CD4-positive, alpha-beta T cell (primary cell): ENCODE results near the gene CRABP1. TPM values are rescaled to one million over a fixed set of nuclear protein-coding genes. Genes with fewer than 3 reads are reported as not detected.

Experiments used
- ATAC-seq: fragments of 200-7000 bp; cut with Tn5 transposase; one replicate; pipeline ENCODE4 v1.10.0; 2022; ENCODE audit warnings: mild to moderate bottlenecking; ENCODE audit not compliant: poor library complexity
- CTCF ChIA-PET: fragments of 350-600 bp; sonication (Branson Sonifier 250); formaldehyde crosslinking; loops from one replicate; lab custom pipeline; 2021; ENCODE audit warnings: antibody characterized with exemption, inconsistent platforms; lab: Charles Lee
- POLR2A ChIA-PET: fragments of 350-600 bp; sonication (Branson Sonifier 250); formaldehyde crosslinking; loops from one replicate; lab custom pipeline; 2021; ENCODE audit warnings: antibody characterized with exemption, inconsistent platforms; lab: Charles Lee
- DNase-seq, 14 experiments: peaks; one replicate each; pipeline ENCODE4 v3.0.0-alpha.2; 2013 to 2020; ENCODE audit warnings: mixed read lengths in 2 of 14
- H3K27ac ChIP-seq, 2 donors: one replicate each; pipeline versions ENCODE4 v1.5.1 to v1.7.0; 2013; ENCODE audit warnings: low read length in 2 of 2, low read depth in 1 of 2, mild to moderate bottlenecking in 1 of 2
- H3K27me3 ChIP-seq, 2 experiments: 1 replicate in 1 of 2; 2 replicates in 1 of 2; pipeline versions ENCODE4 v1.6.1 to v1.7.0; 2013; ENCODE audit warnings: low read length in 2 of 2, control low read depth in 1 of 2, mild to moderate bottlenecking in 1 of 2, moderate library complexity in 1 of 2; ENCODE audit not compliant: insufficient read depth in 2 of 2, control insufficient read depth in 1 of 2
- H3K36me3 ChIP-seq: one replicate; pipeline ENCODE4 v1.6.1; 2013; ENCODE audit warnings: low read length, control low read depth; ENCODE audit not compliant: insufficient read depth
- H3K4me1 ChIP-seq: one replicate; pipeline ENCODE4 v1.6.1; 2013; ENCODE audit warnings: low read length, control low read depth; ENCODE audit not compliant: insufficient read depth
- H3K4me3 ChIP-seq: one replicate; pipeline ENCODE4 v1.5.1; 2013; ENCODE audit warnings: mild to moderate bottlenecking, low read length, moderate library complexity
- H3K9me3 ChIP-seq, 2 experiments: 1 replicate in 1 of 2; 2 replicates in 1 of 2; pipeline versions ENCODE4 v1.6.1 to v1.7.0; 2013; ENCODE audit warnings: low read length in 2 of 2, mild to moderate bottlenecking in 2 of 2, control low read depth in 1 of 2, moderate library complexity in 1 of 2; ENCODE audit not compliant: control insufficient read depth in 1 of 2, insufficient read depth in 1 of 2
- H3K27ac Mint-ChIP-seq: one replicate; pipeline ENCODE4 v1.8.0; 2020; ENCODE audit warnings: mixed read lengths
- H3K27me3 Mint-ChIP-seq: one replicate; pipeline ENCODE4 v1.8.0; 2021; ENCODE audit warnings: mixed read lengths
- H3K36me3 Mint-ChIP-seq: one replicate; pipeline ENCODE4 v1.8.0; 2021; ENCODE audit warnings: low read depth, mixed read lengths
- H3K4me1 Mint-ChIP-seq: one replicate; pipeline ENCODE4 v1.8.0; 2021; ENCODE audit warnings: low read depth, mixed read lengths
- H3K4me3 Mint-ChIP-seq: one replicate; pipeline ENCODE4 v1.8.0; 2020; ENCODE audit warnings: mild to moderate bottlenecking, mixed read lengths
- H3K9me3 Mint-ChIP-seq: one replicate; pipeline ENCODE4 v1.8.0; 2020; ENCODE audit warnings: mixed read lengths
- intact Hi-C, 2 experiments: fragments of 100-400 bp; cut with DNase I in 1 of 2; cut with micrococcal nuclease in 1 of 2; formaldehyde crosslinking; loops; one replicate each; pipeline versions ENCODE4 v1.15.1 to v1.9.0; 2023 to 2025; cut with DNase I, micrococcal nuclease
- total RNA-seq, 174 experiments: library from RNA in 2 of 174; stranded (reverse) in 2 of 174; gene quantifications; one replicate each; pipeline ENCODE4 v1.2.3 and lab custom pipeline; 2021 to 2026
- TF ChIP-seq, protein P1 (sequence below): fragments of 200-600 bp; IDR thresholded peaks from one replicate; pipeline ENCODE4 v1.8.0; 2022; ENCODE audit warnings: antibody characterized with exemption, mild to moderate bottlenecking

CRABP1 gene
- total RNA-seq, 2 experiments from 2014 or later, result not detected

DNA sequence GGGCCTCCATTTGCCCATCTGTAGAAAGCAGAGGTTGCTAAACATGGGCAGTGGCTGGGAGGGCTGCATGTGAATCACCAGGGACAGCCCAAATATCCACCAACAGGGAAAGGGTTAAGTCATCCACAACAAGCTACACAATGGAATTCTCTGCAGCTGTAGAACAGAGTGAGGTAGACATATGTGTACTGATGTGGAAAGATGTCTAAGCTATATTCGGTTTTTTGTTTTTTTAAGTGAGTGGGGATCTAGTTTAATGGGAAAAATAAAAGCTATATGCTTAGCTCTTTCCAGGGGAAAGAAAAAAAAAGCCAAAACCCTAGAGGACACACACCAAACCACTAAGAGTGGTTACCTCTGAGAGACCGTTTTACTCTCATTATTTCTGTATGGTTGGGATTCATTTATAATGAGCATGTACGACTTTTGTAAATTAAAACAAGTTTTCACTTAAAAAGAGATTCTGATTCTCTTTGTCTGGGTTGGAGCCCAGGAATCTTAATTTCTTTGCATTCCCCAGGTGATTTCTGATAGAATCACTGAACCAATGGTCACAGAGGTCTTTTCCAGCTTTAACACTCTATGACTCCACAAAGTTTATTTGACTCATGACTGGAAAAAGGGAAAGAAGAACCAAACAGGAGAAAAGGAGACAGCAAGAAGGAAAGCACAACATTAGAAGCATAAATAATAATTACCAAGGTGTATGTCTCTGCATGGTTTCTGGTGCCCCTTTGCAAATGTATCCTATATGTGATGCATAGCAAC is 19.1 kb downstream of the CRABP1 start:
- Mint-ChIP-seq H3K36me3 (no peaks in the 10 kb centered on the region), H3K4me1 (no peaks in the 10 kb centered on the region), H3K27me3 (peaks cover 8% of the 10 kb centered on the region), H3K9me3 (no peaks in the 10 kb centered on the region), H3K4me3 (no peak overlapping the region), H3K27ac (no peak overlapping the region)
- ChIA-PET POLR2A (no interaction called here), CTCF (no interaction called here)
- no peak overlapping the region for H3K27ac ChIP-seq
- no peak overlapping the region for H3K4me3 ChIP-seq
- H3K9me3 ChIP-seq, result no peaks in the 10 kb centered on the region
- H3K27me3 ChIP-seq, result no peaks in the 10 kb centered on the region
- TF ChIP-seq, protein P1, sequence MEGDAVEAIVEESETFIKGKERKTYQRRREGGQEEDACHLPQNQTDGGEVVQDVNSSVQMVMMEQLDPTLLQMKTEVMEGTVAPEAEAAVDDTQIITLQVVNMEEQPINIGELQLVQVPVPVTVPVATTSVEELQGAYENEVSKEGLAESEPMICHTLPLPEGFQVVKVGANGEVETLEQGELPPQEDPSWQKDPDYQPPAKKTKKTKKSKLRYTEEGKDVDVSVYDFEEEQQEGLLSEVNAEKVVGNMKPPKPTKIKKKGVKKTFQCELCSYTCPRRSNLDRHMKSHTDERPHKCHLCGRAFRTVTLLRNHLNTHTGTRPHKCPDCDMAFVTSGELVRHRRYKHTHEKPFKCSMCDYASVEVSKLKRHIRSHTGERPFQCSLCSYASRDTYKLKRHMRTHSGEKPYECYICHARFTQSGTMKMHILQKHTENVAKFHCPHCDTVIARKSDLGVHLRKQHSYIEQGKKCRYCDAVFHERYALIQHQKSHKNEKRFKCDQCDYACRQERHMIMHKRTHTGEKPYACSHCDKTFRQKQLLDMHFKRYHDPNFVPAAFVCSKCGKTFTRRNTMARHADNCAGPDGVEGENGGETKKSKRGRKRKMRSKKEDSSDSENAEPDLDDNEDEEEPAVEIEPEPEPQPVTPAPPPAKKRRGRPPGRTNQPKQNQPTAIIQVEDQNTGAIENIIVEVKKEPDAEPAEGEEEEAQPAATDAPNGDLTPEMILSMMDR, result no peak
- H3K4me1 ChIP-seq, result no peaks in the 10 kb centered on the region
- DNase-seq (no peak), ATAC-seq (no peak)
- intact Hi-C loops, result no loop called here
- no peaks in the 10 kb centered on the region for H3K36me3 ChIP-seq

DNA sequence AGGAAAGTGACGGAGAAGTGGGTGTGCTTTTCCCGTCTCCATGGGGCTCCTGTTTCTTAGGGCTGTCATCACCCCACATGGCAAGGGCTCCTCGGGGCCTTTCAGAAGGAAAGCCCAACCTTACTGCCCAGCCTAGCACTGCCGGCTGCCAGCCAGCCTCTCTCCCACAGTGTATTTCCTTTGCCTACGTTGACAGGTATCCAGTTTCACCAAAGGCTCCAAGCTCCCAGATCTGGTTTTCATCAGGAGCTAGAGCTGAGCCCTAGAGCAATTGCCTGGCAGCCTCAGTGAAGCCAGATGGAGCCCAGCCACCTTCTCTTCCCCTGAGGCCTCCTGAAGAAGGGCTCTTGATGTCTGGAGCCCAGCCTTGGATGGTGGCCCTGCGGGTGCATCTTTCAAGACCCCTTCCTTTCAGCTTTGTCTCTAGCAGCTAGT is 20.2 kb downstream of the CRABP1 start:
- ATAC-seq (no peak), DNase-seq (no peak)
- Histone ChIP-seq H3K27me3 (no peaks in the 10 kb centered on the region), H3K36me3 (no peaks in the 10 kb centered on the region), H3K9me3 (no peaks in the 10 kb centered on the region), H3K27ac (no peak overlapping the region), H3K4me1 (no peaks in the 10 kb centered on the region), H3K4me3 (no peak overlapping the region)
- no peak overlapping the region for H3K4me3 Mint-ChIP-seq
- intact Hi-C loops, result no loop called here
- H3K9me3 Mint-ChIP-seq, result no peaks in the 10 kb centered on the region
- H3K27me3 Mint-ChIP-seq, result peaks cover 3% of the 10 kb centered on the region
- POLR2A ChIA-PET, result no interaction called here
- TF ChIP-seq, protein P1, result no peak
- H3K36me3 Mint-ChIP-seq, result no peaks in the 10 kb centered on the region
- CTCF ChIA-PET, result no interaction called here
- H3K27ac Mint-ChIP-seq, result no peak overlapping the region
- no peaks in the 10 kb centered on the region for H3K4me1 Mint-ChIP-seq

DNA sequence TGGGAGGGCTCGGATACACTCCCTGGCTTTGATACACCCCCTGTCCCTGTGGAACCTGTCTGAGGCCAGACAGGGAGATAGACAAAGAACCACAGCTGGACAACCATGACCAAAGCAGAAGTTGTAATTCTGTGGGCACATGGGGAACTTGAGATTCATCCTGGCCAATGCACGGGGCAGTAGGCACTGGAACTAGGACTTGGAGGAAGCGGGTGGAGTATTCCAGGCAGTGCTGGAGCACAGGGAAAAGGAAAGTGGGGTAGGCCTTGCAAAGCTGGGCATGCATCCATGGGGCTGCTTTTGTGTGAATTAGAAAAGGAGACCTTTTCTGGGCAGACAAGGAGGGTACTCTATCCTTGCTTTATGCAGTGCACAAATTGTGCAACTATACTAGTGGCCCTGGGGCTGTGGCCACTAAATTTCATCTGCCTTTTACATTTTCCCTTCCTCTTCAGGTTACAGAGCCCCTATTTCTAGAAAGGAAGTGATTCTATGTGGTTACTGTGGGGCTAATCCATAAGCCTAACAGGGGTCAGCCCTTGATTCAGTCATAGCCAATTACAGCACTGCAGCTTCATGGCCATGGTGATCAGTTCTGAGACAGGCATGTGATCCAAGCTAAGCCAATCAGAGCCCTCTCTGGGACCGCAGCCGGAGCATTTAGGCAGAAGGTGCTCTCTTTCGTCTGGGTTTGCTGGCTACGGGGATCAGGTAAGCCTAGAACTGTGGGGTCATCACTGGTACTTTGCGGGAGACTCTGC is 21.0 kb downstream of the CRABP1 start:
- Histone ChIP-seq H3K4me3 (no peak overlapping the region), H3K27ac (no peak overlapping the region), H3K4me1 (no peaks in the 10 kb centered on the region), H3K27me3 (no peaks in the 10 kb centered on the region), H3K9me3 (no peaks in the 10 kb centered on the region), H3K36me3 (no peaks in the 10 kb centered on the region)
- Mint-ChIP-seq H3K4me3 (no peak overlapping the region), H3K9me3 (no peaks in the 10 kb centered on the region), H3K36me3 (no peaks in the 10 kb centered on the region), H3K27me3 (peaks cover 3% of the 10 kb centered on the region), H3K4me1 (no peaks in the 10 kb centered on the region), H3K27ac (no peak overlapping the region)
- ATAC-seq (no peak), DNase-seq (no peak)
- intact Hi-C loops, result no loop called here
- CTCF ChIA-PET, result no interaction called here
- POLR2A ChIA-PET, result no interaction called here
- TF ChIP-seq, protein P1, result no peak
